ENCODE results near the gene POLR1G.

- TF ChIP-seq CTCF (IDR thresholded peaks at IDR 0.05; ENCODE audit: low read length) = no peak
- no peak for TF ChIP-seq EZH2 (optimal IDR thresholded peaks at IDR 0.05; ENCODE audit: low read depth, low read length)
- no peak for TF ChIP-seq EZH2phosphoT487 (IDR thresholded peaks at IDR 0.05; ENCODE audit: low read length)
Observed at GRCh38 chr19:45370410-45371204, 35.8 kb upstream of the POLR1G start, which contains the start of gene ERCC2.
